T-helper 2 cell treated with Interferon-gamma antibody and Interleukin-4, amounts not matched to agents 100 ng/mL and 5 ng/mL, for 36 hours (primary cell): ENCODE measurements around the gene SVIL. TPM values are rescaled to one million over a fixed set of nuclear protein-coding genes. Genes with fewer than 3 reads are reported as not detected.
"Not testable (repeated sequence)": the region's sequence is repeated elsewhere in the genome, so short reads cannot be mapped to it uniquely, and the experiment has no call there.

ENCODE experiments used
- intact Hi-C: fragments of 100-400 bp; cut with micrococcal nuclease; formaldehyde crosslinking; loops from one replicate; pipeline ENCODE4 v1.15.1; 2023
- total RNA-seq: library from RNA; stranded (reverse); gene quantifications from 2 replicates; pipeline ENCODE4 v1.2.3, GENCODE V29; 2022

SVIL gene
- total RNA-seq, 1 donor from 2014 or later: 18.3 TPM

GRCh38 chr10:29606693-29607092 lies 28.1 kb downstream of the SVIL start:
- intact Hi-C loops: not testable (repeated sequence)

GRCh38 chr10:29604291-29604825 lies 30.4 kb downstream of the SVIL start:
- intact Hi-C loops: no loop called here

- intact Hi-C loops: no loop called here
Measured at GRCh38 chr10:29603223-29603896, 31.4 kb downstream of the SVIL start.

- intact Hi-C loops: no loop called here
Measured at GRCh38 chr10:29600821-29601220, 34.0 kb downstream of the SVIL start.

- intact Hi-C loops: no loop called here
Measured at GRCh38 chr10:29600067-29600466, 34.7 kb downstream of the SVIL start.

- intact Hi-C loops: loop anchor here (10.0 kb wide), 1 partner anchor 84 kb away; no protein-coding TSS in a partner anchor
Measured at GRCh38 chr10:29598851-29599311, 35.9 kb downstream of the SVIL start.

- intact Hi-C loops: loop anchor here (10.0 kb wide), 1 partner anchor 82 kb away; no protein-coding TSS in a partner anchor
Measured at GRCh38 chr10:29596826-29597225, 37.9 kb downstream of the SVIL start.

- intact Hi-C loops: loop anchor here (10.0 kb wide), 1 partner anchor 82 kb away; no protein-coding TSS in a partner anchor
Measured at GRCh38 chr10:29596356-29596755, 38.4 kb downstream of the SVIL start.

GRCh38 chr10:29595636-29596225 lies 39.0 kb downstream of the SVIL start:
- intact Hi-C loops: loop anchor here (10.0 kb wide), 1 partner anchor 81 kb away; no protein-coding TSS in a partner anchor

- intact Hi-C loops: loop anchor here (10.0 kb wide), 1 partner anchor 80 kb away; no protein-coding TSS in a partner anchor
Measured at GRCh38 chr10:29595146-29595545, 39.6 kb downstream of the SVIL start.

GRCh38 chr10:29591651-29591968 lies 43.2 kb downstream of the SVIL start:
- intact Hi-C loops: loop anchor here (10.0 kb wide), 1 partner anchor 77 kb away; no protein-coding TSS in a partner anchor

- intact Hi-C loops: loop anchor here (1.0 to 10.0 kb wide), 2 partner anchors 76 to 214 kb away; no protein-coding TSS in a partner anchor
Measured at GRCh38 chr10:29590915-29591650, 43.7 kb downstream of the SVIL start.

GRCh38 chr10:29588629-29589421 lies 45.9 kb downstream of the SVIL start:
- intact Hi-C loops: no loop called here

- intact Hi-C loops: not testable (repeated sequence)
Measured at GRCh38 chr10:29587750-29588628, 46.8 kb downstream of the SVIL start.

- intact Hi-C loops: not testable (repeated sequence)
Measured at GRCh38 chr10:29587102-29587749, 47.5 kb downstream of the SVIL start.

- intact Hi-C loops: no loop called here
Measured at GRCh38 chr10:29586509-29586908, 48.3 kb downstream of the SVIL start.

- intact Hi-C loops: no loop called here
Measured at GRCh38 chr10:29585488-29585976, 49.2 kb downstream of the SVIL start.

GRCh38 chr10:29584436-29584835 lies 50.3 kb downstream of the SVIL start:
- intact Hi-C loops: no loop called here

- intact Hi-C loops: no loop called here
Measured at GRCh38 chr10:29583674-29584073, 51.1 kb downstream of the SVIL start.
